ENCODE measurements around the gene NWD2.

- TF ChIP-seq SUZ12 (IDR thresholded peaks at IDR 0.05; ENCODE audit: extremely low read depth, insufficient read depth, insufficient read length) (no peak), ZNF274 (IDR thresholded peaks at IDR 0.05; ENCODE audit: low read depth, low read length) (no peak), YY1 (IDR thresholded peaks at IDR 0.05; ENCODE audit: insufficient read depth, insufficient read length) (no peak)
These were observed 198.6 kb downstream of the NWD2 start for GRCh38 chr4:37443137-37443536.

Measured in NT2/D1 (cell line).